HS-5 (cell line): ENCODE results near the gene HTD2.
A peak's percentile ranks its signal among the peaks of the same experiment; 100 is the strongest.
"Not testable (repeated sequence)": the region's sequence is repeated elsewhere in the genome, so short reads cannot be mapped to it uniquely, and the experiment has no call there.

Experiments
- DNase-seq: peaks from one replicate; pipeline ENCODE4 v3.0.0-alpha.2; 2012; ENCODE audit warnings: low read depth

The HTD2 gene

GRCh38 chr3:58305882-58306711 lies at the start of gene HTD2, which contains the start of gene RPP14:
Gene HTD2, plus strand, starts transcription at chr3:58306520. Its CDS starts 11,094 bp downstream, at chr3:58317614.
Gene RPP14, plus strand, starts transcription at chr3:58306245. Its CDS starts 4,085 bp downstream, at chr3:58310330.
- peak; percentile 88 for DNase-seq

- no peak for DNase-seq
These were observed 47.8 kb upstream of the HTD2 start for GRCh38 chr3:58258392-58259055.

GRCh38 chr3:58260261-58260731 lies 46.0 kb upstream of the HTD2 start:
- peak; percentile 57 for DNase-seq

- DNase-seq: no peak
These were observed 45.6 kb upstream of the HTD2 start for GRCh38 chr3:58260733-58261132.

- DNase-seq: no peak
These were observed 44.2 kb upstream of the HTD2 start for GRCh38 chr3:58261954-58262666.

- DNase-seq: no peak
These were observed 39.7 kb upstream of the HTD2 start for GRCh38 chr3:58266577-58266976.

GRCh38 chr3:58267543-58267942 lies 38.8 kb upstream of the HTD2 start:
- DNase-seq: not testable (repeated sequence)

GRCh38 chr3:58269356-58269755 lies 37.0 kb upstream of the HTD2 start:
- no peak for DNase-seq

GRCh38 chr3:58270485-58270884 lies 35.8 kb upstream of the HTD2 start:
- no peak for DNase-seq

- peak; percentile 59 for DNase-seq
These were observed 34.3 kb upstream of the HTD2 start for GRCh38 chr3:58271901-58272501.

GRCh38 chr3:58272891-58273290 lies 33.4 kb upstream of the HTD2 start:
- DNase-seq: no peak

GRCh38 chr3:58273362-58273761 lies 33.0 kb upstream of the HTD2 start:
- DNase-seq: not testable (repeated sequence)

GRCh38 chr3:58274027-58274614 lies 32.2 kb upstream of the HTD2 start:
- no peak for DNase-seq

GRCh38 chr3:58281069-58281468 lies 25.3 kb upstream of the HTD2 start:
- DNase-seq: no peak

- no peak for DNase-seq
These were observed 21.0 kb upstream of the HTD2 start for GRCh38 chr3:58285334-58285733.

GRCh38 chr3:58287354-58287753 lies 19.0 kb upstream of the HTD2 start:
- no peak for DNase-seq

GRCh38 chr3:58288011-58288728 lies 18.1 kb upstream of the HTD2 start:
- no peak for DNase-seq

GRCh38 chr3:58288964-58289613 lies 17.2 kb upstream of the HTD2 start:
- DNase-seq: not testable (repeated sequence)

- DNase-seq: not testable (repeated sequence)
These were observed 15.9 kb upstream of the HTD2 start for GRCh38 chr3:58290446-58290845.

GRCh38 chr3:58291671-58292338 lies 14.5 kb upstream of the HTD2 start:
- DNase-seq: no peak
